ENCODE data around the gene SENP2. TPM values are rescaled to one million over a fixed set of nuclear protein-coding genes. Genes with fewer than 3 reads are reported as not detected.

The SENP2 gene
- total RNA-seq, result 10 to 100 TPM; 32.0 to 45.2 (median 34.4) TPM

DNA sequence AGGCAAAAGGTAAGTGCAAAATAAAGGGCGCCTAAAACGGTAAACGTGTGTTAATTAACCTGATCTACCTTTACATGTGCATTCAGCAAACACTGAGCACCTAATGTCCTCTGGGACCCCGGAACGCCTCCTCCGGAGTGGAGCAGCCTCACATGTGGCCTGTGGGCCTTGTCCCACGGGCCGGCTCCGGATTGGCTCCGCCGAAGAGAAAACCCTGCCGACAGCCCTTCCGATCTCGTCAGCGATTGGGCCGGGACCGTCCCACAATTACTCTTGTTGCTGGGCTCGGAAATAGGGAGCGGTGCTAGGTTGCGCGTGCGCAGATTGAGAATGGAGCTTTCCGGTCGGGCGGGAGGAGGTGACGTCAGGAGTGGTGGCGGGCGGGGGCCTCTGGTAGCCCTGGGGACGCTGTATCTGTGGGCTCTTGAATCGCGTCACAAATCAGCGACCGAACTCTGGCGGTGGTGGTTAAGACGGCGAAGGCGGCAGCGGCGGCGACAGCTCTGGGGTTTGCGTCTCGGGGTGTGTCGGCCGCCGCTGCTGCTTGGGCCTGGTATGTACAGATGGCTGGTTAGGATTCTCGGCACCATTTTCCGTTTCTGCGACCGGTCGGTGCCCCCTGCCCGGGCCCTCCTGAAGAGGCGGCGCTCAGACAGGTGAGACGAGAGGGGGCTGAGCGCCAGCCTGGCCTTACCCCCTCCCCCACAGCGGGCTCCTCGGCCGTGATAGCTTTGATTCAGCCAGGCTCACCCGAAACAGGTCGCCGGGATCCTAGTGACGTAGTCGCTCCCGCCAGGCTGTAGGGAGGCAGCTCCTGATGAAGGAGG is at the start of gene SENP2:
Gene SENP2, plus strand, starts transcription at position 437 of the 827 bp plus-strand sequence. Its CDS starts 119 bp downstream, at position 556.
- Histone ChIP-seq H3K27me3 (no peaks in the 10 kb centered on the region), H3K9me3 (no peaks in the 10 kb centered on the region), H3K4me1 (peaks cover 0 to 17% of the 10 kb centered on the region in 2 donors), H3K27ac (peak within 1 kb of the TSS; percentile 93 to 100), H3K4me3 (peak within 1 kb of the TSS; percentile 70 to 99 (median 94)), H3K36me3 (no peaks in the 10 kb centered on the region)
- TF ChIP-seq, protein P1, sequence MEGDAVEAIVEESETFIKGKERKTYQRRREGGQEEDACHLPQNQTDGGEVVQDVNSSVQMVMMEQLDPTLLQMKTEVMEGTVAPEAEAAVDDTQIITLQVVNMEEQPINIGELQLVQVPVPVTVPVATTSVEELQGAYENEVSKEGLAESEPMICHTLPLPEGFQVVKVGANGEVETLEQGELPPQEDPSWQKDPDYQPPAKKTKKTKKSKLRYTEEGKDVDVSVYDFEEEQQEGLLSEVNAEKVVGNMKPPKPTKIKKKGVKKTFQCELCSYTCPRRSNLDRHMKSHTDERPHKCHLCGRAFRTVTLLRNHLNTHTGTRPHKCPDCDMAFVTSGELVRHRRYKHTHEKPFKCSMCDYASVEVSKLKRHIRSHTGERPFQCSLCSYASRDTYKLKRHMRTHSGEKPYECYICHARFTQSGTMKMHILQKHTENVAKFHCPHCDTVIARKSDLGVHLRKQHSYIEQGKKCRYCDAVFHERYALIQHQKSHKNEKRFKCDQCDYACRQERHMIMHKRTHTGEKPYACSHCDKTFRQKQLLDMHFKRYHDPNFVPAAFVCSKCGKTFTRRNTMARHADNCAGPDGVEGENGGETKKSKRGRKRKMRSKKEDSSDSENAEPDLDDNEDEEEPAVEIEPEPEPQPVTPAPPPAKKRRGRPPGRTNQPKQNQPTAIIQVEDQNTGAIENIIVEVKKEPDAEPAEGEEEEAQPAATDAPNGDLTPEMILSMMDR (IDR thresholded peaks at IDR 0.05), result no peak
- TF ChIP-seq POLR2A (IDR thresholded peaks at IDR 0.05) (peak; percentile 95), POLR2AphosphoS5 (IDR thresholded peaks at IDR 0.05) (peak; percentile 75 to 97 (median 89))
- intact Hi-C loops (cut with DNase I; ENCODE audit: low total_unique reads), result no loop called here
- peak; percentile 99 for DNase-seq (ENCODE audit: low spot score in 2 of 2)

DNA sequence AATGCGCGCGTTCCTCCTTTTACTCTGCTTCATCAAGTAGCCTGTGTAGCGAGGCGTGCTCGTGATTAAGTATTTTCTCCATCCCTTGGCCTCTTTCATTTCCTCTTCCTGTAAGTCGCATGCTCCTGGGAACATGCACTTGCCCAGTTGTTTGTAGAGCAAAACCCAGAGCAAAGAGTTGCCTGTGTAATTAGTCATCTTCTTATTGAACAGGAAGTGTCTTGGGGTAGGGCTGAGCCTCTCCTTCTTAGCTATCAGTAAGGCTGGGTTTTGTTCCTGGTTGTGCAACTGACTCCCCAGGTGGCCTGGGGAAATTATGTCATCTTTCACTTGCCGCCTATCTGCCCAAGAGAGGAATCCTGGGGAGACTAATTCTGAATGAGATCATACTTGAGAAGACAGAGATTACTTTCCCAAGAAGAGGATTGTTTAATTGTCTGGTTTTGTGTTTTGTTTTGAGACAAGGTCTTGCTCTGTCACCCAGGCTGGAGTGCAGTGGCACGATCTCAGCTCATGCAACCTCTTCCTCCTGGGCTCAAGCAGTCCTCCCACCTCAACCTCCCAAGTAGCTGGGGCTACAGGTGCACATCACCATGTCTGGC is 48.6 kb upstream of the SENP2 start:
- peak in 1 of 2 donors; percentile 71 for DNase-seq (ENCODE audit: low spot score in 2 of 2)
- H3K36me3 ChIP-seq, result no peaks in the 10 kb centered on the region
- H3K4me1 ChIP-seq, result peaks cover 0 to 3% of the 10 kb centered on the region in 2 donors
- H3K4me3 ChIP-seq, result no peak overlapping the region
- no peaks in the 10 kb centered on the region for H3K9me3 ChIP-seq
- intact Hi-C loops (cut with DNase I; ENCODE audit: low total_unique reads), result no loop called here
- peak; percentile 36 to 51 (median 48) for TF ChIP-seq POLR2AphosphoS5 (IDR thresholded peaks at IDR 0.05)
- no peak for TF ChIP-seq POLR2A (IDR thresholded peaks at IDR 0.05)
- no peaks in the 10 kb centered on the region for H3K27me3 ChIP-seq
- H3K27ac ChIP-seq, result peak overlapping the region; percentile 82 to 83

DNA sequence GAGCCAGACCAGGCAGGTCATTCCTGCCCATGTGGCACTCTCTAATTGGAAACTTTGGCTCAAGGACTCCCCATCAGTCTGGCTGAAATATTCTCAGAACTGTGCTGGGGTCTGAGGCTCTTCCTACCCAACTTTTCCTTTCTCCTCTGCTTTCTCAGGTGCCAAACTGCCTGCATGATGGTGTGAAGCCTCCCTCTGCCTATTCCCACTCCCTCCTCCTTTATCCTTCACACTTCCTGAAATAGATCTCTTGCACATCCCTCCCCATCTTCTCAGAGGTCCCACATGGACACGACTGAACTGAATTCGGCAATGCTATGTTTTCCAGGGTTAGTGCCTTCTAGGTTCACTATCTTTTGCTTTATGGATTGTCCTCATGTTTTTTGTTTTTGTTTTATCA is 46.2 kb upstream of the SENP2 start:
- Histone ChIP-seq H3K27ac (no peak overlapping the region), H3K9me3 (no peaks in the 10 kb centered on the region), H3K27me3 (no peaks in the 10 kb centered on the region), H3K36me3 (no peaks in the 10 kb centered on the region), H3K4me1 (peaks cover 0 to 3% of the 10 kb centered on the region in 2 donors), H3K4me3 (no peak overlapping the region)
- intact Hi-C loops (cut with DNase I; ENCODE audit: low total_unique reads), result no loop called here
- TF ChIP-seq, protein P1 (IDR thresholded peaks at IDR 0.05), result no peak
- TF ChIP-seq POLR2AphosphoS5 (IDR thresholded peaks at IDR 0.05), result no peak
- TF ChIP-seq POLR2A (IDR thresholded peaks at IDR 0.05), result no peak
- no peak for DNase-seq (ENCODE audit: low spot score in 2 of 2)

DNA sequence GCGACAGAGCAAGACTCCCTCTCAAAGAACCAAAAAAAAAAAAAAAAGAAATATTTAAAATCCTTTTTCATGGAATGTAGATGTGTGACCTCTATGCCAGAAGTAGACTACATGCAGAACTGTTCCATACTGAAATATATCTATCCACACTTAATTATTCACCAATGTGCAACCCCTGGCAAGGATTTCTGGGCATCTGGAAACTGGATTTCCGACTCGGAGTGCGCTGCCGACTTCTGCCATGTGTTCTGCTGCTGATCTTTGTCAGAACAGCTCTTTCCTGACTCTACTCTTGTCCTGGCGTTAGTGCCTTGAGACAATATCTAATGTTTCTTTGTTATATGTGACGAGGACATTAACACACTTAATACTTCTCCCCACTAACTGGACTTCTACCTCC is 45.4 kb upstream of the SENP2 start:
- DNase-seq (ENCODE audit: low spot score in 2 of 2), result no peak
- H3K27ac ChIP-seq, result no peak overlapping the region
- intact Hi-C loops (cut with DNase I; ENCODE audit: low total_unique reads), result no loop called here
- no peaks in the 10 kb centered on the region for H3K9me3 ChIP-seq
- no peaks in the 10 kb centered on the region for H3K36me3 ChIP-seq
- TF ChIP-seq POLR2AphosphoS5 (IDR thresholded peaks at IDR 0.05) (no peak), POLR2A (IDR thresholded peaks at IDR 0.05) (no peak)
- TF ChIP-seq, protein P1 (IDR thresholded peaks at IDR 0.05), result no peak
- no peaks in the 10 kb centered on the region for H3K27me3 ChIP-seq
- H3K4me3 ChIP-seq, result no peak overlapping the region
- H3K4me1 ChIP-seq, result peaks cover 0 to 3% of the 10 kb centered on the region in 2 donors

DNA sequence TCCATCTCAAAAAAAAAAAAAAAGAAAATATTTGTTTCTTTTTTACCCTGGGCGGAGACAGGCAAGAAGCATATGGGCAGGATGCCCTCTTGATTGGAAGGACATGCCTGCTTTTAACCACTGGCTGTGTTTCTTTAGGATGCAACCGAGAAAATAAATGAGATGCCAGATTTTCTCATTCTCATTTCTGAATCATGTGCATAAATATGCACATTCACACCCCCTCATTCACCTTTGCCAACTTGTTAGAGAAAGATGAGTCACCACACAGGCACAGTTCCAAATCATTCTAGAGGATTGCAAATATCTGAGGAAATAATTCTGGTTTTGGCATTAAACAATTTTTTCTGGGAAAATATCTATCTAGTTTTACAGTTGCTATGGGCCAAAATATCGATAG is 37.0 kb upstream of the SENP2 start:
- Histone ChIP-seq H3K27me3 (no peaks in the 10 kb centered on the region), H3K4me1 (no peaks in the 10 kb centered on the region), H3K4me3 (peak overlapping the region in 1 of 3 donors; percentile 24), H3K27ac (peak overlapping the region; percentile 67 to 88), H3K9me3 (no peaks in the 10 kb centered on the region), H3K36me3 (no peaks in the 10 kb centered on the region)
- TF ChIP-seq POLR2AphosphoS5 (IDR thresholded peaks at IDR 0.05) (peak in 1 of 3 donors; percentile 18), POLR2A (IDR thresholded peaks at IDR 0.05) (no peak)
- peak in 1 of 2 donors; percentile 37 for DNase-seq (ENCODE audit: low spot score in 2 of 2)
- intact Hi-C loops (cut with DNase I; ENCODE audit: low total_unique reads), result no loop called here

GRCh38 chr3:185549651-185550111 is 36.4 kb upstream of the SENP2 start:
- DNase-seq (ENCODE audit: low spot score in 2 of 2), result no peak
- TF ChIP-seq POLR2AphosphoS5 (IDR thresholded peaks at IDR 0.05) (no peak), POLR2A (IDR thresholded peaks at IDR 0.05) (no peak)
- TF ChIP-seq, protein P1 (IDR thresholded peaks at IDR 0.05), result no peak

More at GRCh38 chr3:185549651-185550111, 36.4 kb upstream of the SENP2 start:
- intact Hi-C loops (cut with DNase I; ENCODE audit: low total_unique reads), result no loop called here
- H3K4me3 ChIP-seq, result no peak overlapping the region
- H3K36me3 ChIP-seq, result no peaks in the 10 kb centered on the region
- no peaks in the 10 kb centered on the region for H3K27me3 ChIP-seq
- H3K4me1 ChIP-seq, result no peaks in the 10 kb centered on the region
- H3K9me3 ChIP-seq, result no peaks in the 10 kb centered on the region
- H3K27ac ChIP-seq, result peak overlapping the region; percentile 67 to 88

Measured in breast epithelium (tissue), 4 donors.